Endothelial cell of umbilical vein (primary cell): Measurements from ENCODE around the gene QRFP. TPM values are rescaled to one million over a fixed set of nuclear protein-coding genes. Genes with fewer than 3 reads are reported as not detected.

Source experiments
- BruUV-seq: library from RNA; stranded (reverse); fragments of 400-500 nt; replicated peaks from 2 replicates; lab custom pipeline; 2021; lab: Mats Ljungman, UMichigan
- CTCF ChIA-PET: fragments of 300-600, 350-600 bp; sonication (Branson Sonifier 250); formaldehyde crosslinking; loops from one replicate; lab custom pipeline; 2021; ENCODE audit warnings: antibody characterized with exemption, inconsistent platforms; lab: Charles Lee
- POLR2A ChIA-PET: fragments of 300-600, 350-600 bp; sonication (Branson Sonifier 250); formaldehyde crosslinking; loops from one replicate; lab custom pipeline; 2021; ENCODE audit warnings: antibody characterized with exemption, inconsistent platforms; lab: Charles Lee
- DNase-seq: peaks from one replicate; pipeline ENCODE4 v3.0.0-alpha.2; 2011; ENCODE audit warnings: low read depth, low spot score
- FAIRE-seq: peaks from 2 replicates; lab custom pipeline; 2011; peaks lifted over from hg19 to GRCh38; lab: Jason Lieb, UNC
- H2AFZ ChIP-seq: 2 replicates; pipeline ENCODE4 v1.6.0; 2012; ENCODE audit warnings: low read depth, low read length, control low read depth, inconsistent platforms
- H3K27ac ChIP-seq: 2 replicates; pipeline ENCODE4 v1.5.1; 2011; ENCODE audit warnings: low read depth, mild to moderate bottlenecking, control low read depth, low read length, moderate library complexity; ENCODE audit not compliant: insufficient read depth
- H3K27me3 ChIP-seq, 2 experiments: 2 replicates each; pipeline versions ENCODE4 v1.6.0 to v1.6.1; 2011; ENCODE audit warnings: low read length in 2 of 2, mixed read lengths in 1 of 2; ENCODE audit not compliant: control insufficient read depth in 2 of 2, insufficient read depth in 2 of 2
- H3K36me3 ChIP-seq, 2 experiments: 2 replicates in 1 of 2; 3 replicates in 1 of 2; pipeline ENCODE4 v1.5.1; 2011; ENCODE audit warnings: low read length in 2 of 2, mild to moderate bottlenecking in 1 of 2, moderate library complexity in 1 of 2; ENCODE audit not compliant: control insufficient read depth in 2 of 2, insufficient read depth in 2 of 2; ENCODE audit errors: extremely low read depth in 1 of 2
- H3K4me1 ChIP-seq: 3 replicates; pipeline ENCODE4 v1.5.1; 2011; ENCODE audit warnings: mild to moderate bottlenecking, low read length; ENCODE audit not compliant: control insufficient read depth, insufficient read depth; ENCODE audit errors: extremely low read depth
- H3K4me2 ChIP-seq: 2 replicates; pipeline ENCODE4 v1.6.1; 2011; ENCODE audit warnings: low read length, control low read depth, mixed read lengths; ENCODE audit not compliant: insufficient read depth
- H3K4me3 ChIP-seq, 3 experiments: fragments of 200-600 bp in 1 of 3; sonication (generic), shearing (Covaris generic) in 1 of 3; replicated peaks in 1 of 3; 2 replicates each; pipeline ENCODE4 v1.5.1; 2011 to 2016; ENCODE audit warnings: control low read depth in 3 of 3, low read length in 3 of 3, mild to moderate bottlenecking in 2 of 3, inconsistent platforms in 1 of 3, low read depth in 1 of 3, moderate library complexity in 1 of 3; ENCODE audit not compliant: insufficient read depth in 1 of 3
- H3K79me2 ChIP-seq: 2 replicates; pipeline ENCODE4 v1.6.0; 2012; ENCODE audit warnings: low read length, inconsistent platforms; ENCODE audit not compliant: control insufficient read depth, insufficient read depth
- H3K9ac ChIP-seq: replicated peaks from 2 replicates; pipeline ENCODE3; 2011; ENCODE audit warnings: low read length, control low read depth; ENCODE audit not compliant: insufficient read depth; ENCODE audit errors: extremely low read depth
- H3K9me1 ChIP-seq: replicated peaks from 3 replicates; pipeline ENCODE4 v1.6.0; 2011; ENCODE audit warnings: mild to moderate bottlenecking, low read length; ENCODE audit not compliant: control insufficient read depth, insufficient read depth; ENCODE audit errors: extremely low read depth
- H3K9me3 ChIP-seq: replicated peaks from 2 replicates; pipeline ENCODE4 v1.5.1; 2012; ENCODE audit warnings: low read length, inconsistent platforms; ENCODE audit not compliant: control insufficient read depth, insufficient read depth
- H4K20me1 ChIP-seq: replicated peaks from 2 replicates; pipeline ENCODE3; 2011; ENCODE audit warnings: mild to moderate bottlenecking, low read length; ENCODE audit not compliant: control insufficient read depth, insufficient read depth; ENCODE audit errors: extremely low read depth
- CTCF ChIP-seq, 2 donors: IDR thresholded peaks; 1 replicate in 1 of 2; 2 replicates in 1 of 2; pipeline ENCODE4 v1.5.1; 2011; ENCODE audit warnings: low read length in 2 of 2, mild to moderate bottlenecking in 2 of 2, moderate library complexity in 2 of 2, control low read depth in 1 of 2, inconsistent platforms in 1 of 2, low read depth in 1 of 2; ENCODE audit not compliant: insufficient read depth in 1 of 2; ENCODE audit errors: extremely low read depth in 1 of 2
- EZH2 ChIP-seq: IDR thresholded peaks from 2 replicates; pipeline ENCODE4 v1.6.1; 2012; ENCODE audit warnings: borderline replicate concordance, low read depth, mild to moderate bottlenecking, moderate library complexity, low read length, inconsistent platforms; ENCODE audit not compliant: severe bottlenecking
- FOS ChIP-seq: IDR thresholded peaks from 2 replicates; pipeline ENCODE4 v1.6.1; 2011; ENCODE audit warnings: mild to moderate bottlenecking, low read length, moderate library complexity, borderline replicate concordance; ENCODE audit not compliant: insufficient read depth
- GATA2 ChIP-seq: IDR thresholded peaks from 2 replicates; pipeline ENCODE4 v1.7.0; 2011; ENCODE audit warnings: low read depth, mild to moderate bottlenecking, moderate library complexity, mixed read lengths, low read length; ENCODE audit not compliant: insufficient read length, insufficient read depth
- JUN ChIP-seq: IDR thresholded peaks from 2 replicates; pipeline ENCODE4 v1.6.1; 2011; ENCODE audit warnings: borderline replicate concordance, low read depth; ENCODE audit not compliant: insufficient read length, insufficient read depth
- MYC ChIP-seq: IDR thresholded peaks from one replicate; pipeline ENCODE4 v1.6.1; 2011; ENCODE audit warnings: mild to moderate bottlenecking, low read depth, low read length
- POLR2A ChIP-seq: IDR thresholded peaks from 2 replicates; pipeline ENCODE4 v1.6.1; 2012; ENCODE audit warnings: low read depth, mild to moderate bottlenecking, control low read depth, low read length
- POLR2AphosphoS5 ChIP-seq: IDR thresholded peaks from 2 replicates; pipeline ENCODE4 v1.6.1; 2012; ENCODE audit warnings: low read depth, mild to moderate bottlenecking, control low read depth, low read length, moderate library complexity; ENCODE audit not compliant: insufficient read depth
- dilution Hi-C: fragments of 300-500 bp; cut with MboI; formaldehyde crosslinking; loops from one replicate; pipeline ENCODE4 v1.15.0; 2019; ENCODE audit warnings: low sequenced_read_pairs; ENCODE audit not compliant: extremely low pct_ligation_motif_present
- intact Hi-C: fragments of 100-400 bp; cut with micrococcal nuclease; formaldehyde crosslinking; loops from one replicate; pipeline ENCODE4 v1.10.0; 2022
- polyA plus RNA-seq, 4 experiments: library from polyadenylated mRNA; depleted of rRNA in 3 of 4; stranded (reverse) in 3 of 4; unstranded in 1 of 4; fragments of >200 nt; gene quantifications; 2 replicates each; pipeline versions ENCODE4 v1.2.1 to v1.2.3, GENCODE V29; 2011 to 2012; ENCODE audit warnings: missing spikeins in 1 of 4
- total RNA-seq: library from RNA; stranded (reverse); gene quantifications from 2 replicates; pipeline ENCODE4 v1.2.3, GENCODE V29; 2021
- TF ChIP-seq, protein P1 (sequence below): IDR thresholded peaks from 2 replicates; pipeline ENCODE4 v1.6.1; 2011; ENCODE audit not compliant: insufficient read depth, insufficient read length

The QRFP gene
- total and polyA plus RNA-seq, 2 donors (not counting 3 experiments of a cell fraction or from before 2014, with no cell fraction given), result not detected

GRCh38 chr9:130903194-130904069 is 6.8 kb upstream of the QRFP start:
- no peak for DNase-seq
- Histone ChIP-seq H3K79me2 (no peaks in the 10 kb centered on the region), H3K9me3 (no peaks in the 10 kb centered on the region), H3K36me3 (no peaks in the 10 kb centered on the region), H2AFZ (no peak overlapping the region), H4K20me1 (no peaks in the 10 kb centered on the region), H3K9me1 (no peaks in the 10 kb centered on the region), H3K27ac (no peak overlapping the region), H3K9ac (no peak overlapping the region), H3K4me2 (no peak overlapping the region), H3K27me3 (peaks cover 0 to 2% of the 10 kb centered on the region in 2 experiments), H3K4me3 (no peak overlapping the region), H3K4me1 (no peaks in the 10 kb centered on the region)
- TF ChIP-seq POLR2A, result no peak
- no peak for TF ChIP-seq FOS
- no peak for TF ChIP-seq POLR2AphosphoS5
- no peak for TF ChIP-seq JUN
- TF ChIP-seq, protein P1, sequence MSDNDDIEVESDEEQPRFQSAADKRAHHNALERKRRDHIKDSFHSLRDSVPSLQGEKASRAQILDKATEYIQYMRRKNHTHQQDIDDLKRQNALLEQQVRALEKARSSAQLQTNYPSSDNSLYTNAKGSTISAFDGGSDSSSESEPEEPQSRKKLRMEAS, result no peak
- no peak for TF ChIP-seq MYC
- TF ChIP-seq EZH2, result no peak
- no peak for TF ChIP-seq GATA2
- TF ChIP-seq CTCF (IDR thresholded peaks at IDR 0.05; ENCODE audit: extremely low read depth in 1 of 2, insufficient read depth in 1 of 2, low read depth in 1 of 2, low read length in 2 of 2), result no peak
- ChIA-PET POLR2A (no interaction called here), CTCF (interaction anchor here (1.3 kb wide), 1 partner anchor 143 kb away, joined by 3 read pairs; no protein-coding TSS in a partner anchor)
- BruUV-seq, result no TSS peak
- intact Hi-C loops, result no loop called here
- dilution Hi-C loops, result no loop called here
- no peak for FAIRE-seq
